SK-N-SH (cell line): Measurements from ENCODE around the gene APBB2.

ENCODE experiments used
- GABPA ChIP-seq: IDR thresholded peaks from 2 replicates; pipeline ENCODE4 v1.4.0; 2012; ENCODE audit warnings: low read depth, mild to moderate bottlenecking
- YY1 ChIP-seq: IDR thresholded peaks from 2 replicates; pipeline ENCODE4 v1.4.0; 2012; ENCODE audit warnings: low read depth, mild to moderate bottlenecking
- TF ChIP-seq, protein P1 (sequence below): IDR thresholded peaks from 2 replicates; pipeline ENCODE4 v1.6.1; 2012; ENCODE audit warnings: mild to moderate bottlenecking, low read depth, low read length, moderate library complexity
- TF ChIP-seq, protein P2 (sequence below): fragments of 150-350 bp; IDR thresholded peaks from 2 replicates; pipeline ENCODE4 v1.6.1; 2017; ENCODE audit warnings: antibody characterized with exemption, low read length, low read depth, borderline replicate concordance

DNA sequence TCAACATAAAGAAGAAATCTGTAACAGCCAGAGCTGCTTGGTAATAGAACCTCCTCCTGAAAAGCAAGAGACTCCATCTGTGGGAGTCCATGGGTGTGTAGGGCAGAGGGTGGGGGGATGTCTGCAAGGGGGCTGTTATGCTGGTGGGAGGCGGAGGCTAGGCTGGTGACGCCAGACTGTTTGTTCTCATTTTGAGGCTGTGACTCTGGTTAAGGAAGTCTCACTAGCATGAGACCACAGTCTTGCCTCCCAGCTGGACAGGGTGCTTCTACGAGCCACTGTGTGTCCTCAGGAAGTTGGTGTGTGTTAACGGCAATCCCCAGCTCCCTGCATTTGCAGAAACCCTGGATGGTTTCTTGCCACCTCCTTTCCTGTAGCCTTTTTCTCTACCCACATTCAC, 384.8 kb downstream of the APBB2 start:
- TF ChIP-seq, protein P1, sequence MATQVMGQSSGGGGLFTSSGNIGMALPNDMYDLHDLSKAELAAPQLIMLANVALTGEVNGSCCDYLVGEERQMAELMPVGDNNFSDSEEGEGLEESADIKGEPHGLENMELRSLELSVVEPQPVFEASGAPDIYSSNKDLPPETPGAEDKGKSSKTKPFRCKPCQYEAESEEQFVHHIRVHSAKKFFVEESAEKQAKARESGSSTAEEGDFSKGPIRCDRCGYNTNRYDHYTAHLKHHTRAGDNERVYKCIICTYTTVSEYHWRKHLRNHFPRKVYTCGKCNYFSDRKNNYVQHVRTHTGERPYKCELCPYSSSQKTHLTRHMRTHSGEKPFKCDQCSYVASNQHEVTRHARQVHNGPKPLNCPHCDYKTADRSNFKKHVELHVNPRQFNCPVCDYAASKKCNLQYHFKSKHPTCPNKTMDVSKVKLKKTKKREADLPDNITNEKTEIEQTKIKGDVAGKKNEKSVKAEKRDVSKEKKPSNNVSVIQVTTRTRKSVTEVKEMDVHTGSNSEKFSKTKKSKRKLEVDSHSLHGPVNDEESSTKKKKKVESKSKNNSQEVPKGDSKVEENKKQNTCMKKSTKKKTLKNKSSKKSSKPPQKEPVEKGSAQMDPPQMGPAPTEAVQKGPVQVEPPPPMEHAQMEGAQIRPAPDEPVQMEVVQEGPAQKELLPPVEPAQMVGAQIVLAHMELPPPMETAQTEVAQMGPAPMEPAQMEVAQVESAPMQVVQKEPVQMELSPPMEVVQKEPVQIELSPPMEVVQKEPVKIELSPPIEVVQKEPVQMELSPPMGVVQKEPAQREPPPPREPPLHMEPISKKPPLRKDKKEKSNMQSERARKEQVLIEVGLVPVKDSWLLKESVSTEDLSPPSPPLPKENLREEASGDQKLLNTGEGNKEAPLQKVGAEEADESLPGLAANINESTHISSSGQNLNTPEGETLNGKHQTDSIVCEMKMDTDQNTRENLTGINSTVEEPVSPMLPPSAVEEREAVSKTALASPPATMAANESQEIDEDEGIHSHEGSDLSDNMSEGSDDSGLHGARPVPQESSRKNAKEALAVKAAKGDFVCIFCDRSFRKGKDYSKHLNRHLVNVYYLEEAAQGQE, result no peak
- TF ChIP-seq, protein P2, sequence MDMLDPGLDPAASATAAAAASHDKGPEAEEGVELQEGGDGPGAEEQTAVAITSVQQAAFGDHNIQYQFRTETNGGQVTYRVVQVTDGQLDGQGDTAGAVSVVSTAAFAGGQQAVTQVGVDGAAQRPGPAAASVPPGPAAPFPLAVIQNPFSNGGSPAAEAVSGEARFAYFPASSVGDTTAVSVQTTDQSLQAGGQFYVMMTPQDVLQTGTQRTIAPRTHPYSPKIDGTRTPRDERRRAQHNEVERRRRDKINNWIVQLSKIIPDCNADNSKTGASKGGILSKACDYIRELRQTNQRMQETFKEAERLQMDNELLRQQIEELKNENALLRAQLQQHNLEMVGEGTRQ, result no peak
- TF ChIP-seq YY1 (no peak), GABPA (no peak)
